Endothelial cell of umbilical vein (primary cell): ENCODE results near the gene PTPN3. TPM values are rescaled to one million over a fixed set of nuclear protein-coding genes. Genes with fewer than 3 reads are reported as not detected.

Source experiments
- BruUV-seq: library from RNA; stranded (reverse); fragments of 400-500 nt; replicated peaks from 2 replicates; lab custom pipeline; 2021; lab: Mats Ljungman, UMichigan
- CTCF ChIA-PET: fragments of 300-600, 350-600 bp; sonication (Branson Sonifier 250); formaldehyde crosslinking; loops from one replicate; lab custom pipeline; 2021; ENCODE audit warnings: antibody characterized with exemption, inconsistent platforms; lab: Charles Lee
- POLR2A ChIA-PET: fragments of 300-600, 350-600 bp; sonication (Branson Sonifier 250); formaldehyde crosslinking; loops from one replicate; lab custom pipeline; 2021; ENCODE audit warnings: antibody characterized with exemption, inconsistent platforms; lab: Charles Lee
- DNase-seq: peaks from one replicate; pipeline ENCODE4 v3.0.0-alpha.2; 2011; ENCODE audit warnings: low read depth, low spot score
- FAIRE-seq: peaks from 2 replicates; lab custom pipeline; 2011; peaks lifted over from hg19 to GRCh38; lab: Jason Lieb, UNC
- H2AFZ ChIP-seq: 2 replicates; pipeline ENCODE4 v1.6.0; 2012; ENCODE audit warnings: low read depth, low read length, control low read depth, inconsistent platforms
- H3K27ac ChIP-seq: 2 replicates; pipeline ENCODE4 v1.5.1; 2011; ENCODE audit warnings: low read depth, mild to moderate bottlenecking, control low read depth, low read length, moderate library complexity; ENCODE audit not compliant: insufficient read depth
- H3K27me3 ChIP-seq, 2 experiments: 2 replicates each; pipeline versions ENCODE4 v1.6.0 to v1.6.1; 2011; ENCODE audit warnings: low read length in 2 of 2, mixed read lengths in 1 of 2; ENCODE audit not compliant: control insufficient read depth in 2 of 2, insufficient read depth in 2 of 2
- H3K36me3 ChIP-seq, 2 experiments: 2 replicates in 1 of 2; 3 replicates in 1 of 2; pipeline ENCODE4 v1.5.1; 2011; ENCODE audit warnings: low read length in 2 of 2, mild to moderate bottlenecking in 1 of 2, moderate library complexity in 1 of 2; ENCODE audit not compliant: control insufficient read depth in 2 of 2, insufficient read depth in 2 of 2; ENCODE audit errors: extremely low read depth in 1 of 2
- H3K4me1 ChIP-seq: 3 replicates; pipeline ENCODE4 v1.5.1; 2011; ENCODE audit warnings: mild to moderate bottlenecking, low read length; ENCODE audit not compliant: control insufficient read depth, insufficient read depth; ENCODE audit errors: extremely low read depth
- H3K4me2 ChIP-seq: 2 replicates; pipeline ENCODE4 v1.6.1; 2011; ENCODE audit warnings: low read length, control low read depth, mixed read lengths; ENCODE audit not compliant: insufficient read depth
- H3K4me3 ChIP-seq, 3 experiments: fragments of 200-600 bp in 1 of 3; sonication (generic), shearing (Covaris generic) in 1 of 3; replicated peaks in 1 of 3; 2 replicates each; pipeline ENCODE4 v1.5.1; 2011 to 2016; ENCODE audit warnings: control low read depth in 3 of 3, low read length in 3 of 3, mild to moderate bottlenecking in 2 of 3, inconsistent platforms in 1 of 3, low read depth in 1 of 3, moderate library complexity in 1 of 3; ENCODE audit not compliant: insufficient read depth in 1 of 3
- H3K79me2 ChIP-seq: 2 replicates; pipeline ENCODE4 v1.6.0; 2012; ENCODE audit warnings: low read length, inconsistent platforms; ENCODE audit not compliant: control insufficient read depth, insufficient read depth
- H3K9ac ChIP-seq: replicated peaks from 2 replicates; pipeline ENCODE3; 2011; ENCODE audit warnings: low read length, control low read depth; ENCODE audit not compliant: insufficient read depth; ENCODE audit errors: extremely low read depth
- H3K9me1 ChIP-seq: replicated peaks from 3 replicates; pipeline ENCODE4 v1.6.0; 2011; ENCODE audit warnings: mild to moderate bottlenecking, low read length; ENCODE audit not compliant: control insufficient read depth, insufficient read depth; ENCODE audit errors: extremely low read depth
- H3K9me3 ChIP-seq: replicated peaks from 2 replicates; pipeline ENCODE4 v1.5.1; 2012; ENCODE audit warnings: low read length, inconsistent platforms; ENCODE audit not compliant: control insufficient read depth, insufficient read depth
- H4K20me1 ChIP-seq: replicated peaks from 2 replicates; pipeline ENCODE3; 2011; ENCODE audit warnings: mild to moderate bottlenecking, low read length; ENCODE audit not compliant: control insufficient read depth, insufficient read depth; ENCODE audit errors: extremely low read depth
- CTCF ChIP-seq, 2 donors: IDR thresholded peaks; 1 replicate in 1 of 2; 2 replicates in 1 of 2; pipeline ENCODE4 v1.5.1; 2011; ENCODE audit warnings: low read length in 2 of 2, mild to moderate bottlenecking in 2 of 2, moderate library complexity in 2 of 2, control low read depth in 1 of 2, inconsistent platforms in 1 of 2, low read depth in 1 of 2; ENCODE audit not compliant: insufficient read depth in 1 of 2; ENCODE audit errors: extremely low read depth in 1 of 2
- EZH2 ChIP-seq: IDR thresholded peaks from 2 replicates; pipeline ENCODE4 v1.6.1; 2012; ENCODE audit warnings: borderline replicate concordance, low read depth, mild to moderate bottlenecking, moderate library complexity, low read length, inconsistent platforms; ENCODE audit not compliant: severe bottlenecking
- FOS ChIP-seq: IDR thresholded peaks from 2 replicates; pipeline ENCODE4 v1.6.1; 2011; ENCODE audit warnings: mild to moderate bottlenecking, low read length, moderate library complexity, borderline replicate concordance; ENCODE audit not compliant: insufficient read depth
- GATA2 ChIP-seq: IDR thresholded peaks from 2 replicates; pipeline ENCODE4 v1.7.0; 2011; ENCODE audit warnings: low read depth, mild to moderate bottlenecking, moderate library complexity, mixed read lengths, low read length; ENCODE audit not compliant: insufficient read length, insufficient read depth
- MAX ChIP-seq: IDR thresholded peaks from 2 replicates; pipeline ENCODE4 v1.6.1; 2011; ENCODE audit not compliant: insufficient read depth, insufficient read length
- MYC ChIP-seq: IDR thresholded peaks from one replicate; pipeline ENCODE4 v1.6.1; 2011; ENCODE audit warnings: mild to moderate bottlenecking, low read depth, low read length
- POLR2A ChIP-seq: IDR thresholded peaks from 2 replicates; pipeline ENCODE4 v1.6.1; 2012; ENCODE audit warnings: low read depth, mild to moderate bottlenecking, control low read depth, low read length
- POLR2AphosphoS5 ChIP-seq: IDR thresholded peaks from 2 replicates; pipeline ENCODE4 v1.6.1; 2012; ENCODE audit warnings: low read depth, mild to moderate bottlenecking, control low read depth, low read length, moderate library complexity; ENCODE audit not compliant: insufficient read depth
- dilution Hi-C: fragments of 300-500 bp; cut with MboI; formaldehyde crosslinking; loops from one replicate; pipeline ENCODE4 v1.15.0; 2019; ENCODE audit warnings: low sequenced_read_pairs; ENCODE audit not compliant: extremely low pct_ligation_motif_present
- intact Hi-C: fragments of 100-400 bp; cut with micrococcal nuclease; formaldehyde crosslinking; loops from one replicate; pipeline ENCODE4 v1.10.0; 2022
- polyA plus RNA-seq, 4 experiments: library from polyadenylated mRNA; depleted of rRNA in 3 of 4; stranded (reverse) in 3 of 4; unstranded in 1 of 4; fragments of >200 nt; gene quantifications; 2 replicates each; pipeline versions ENCODE4 v1.2.1 to v1.2.3, GENCODE V29; 2011 to 2012; ENCODE audit warnings: missing spikeins in 1 of 4
- total RNA-seq: library from RNA; stranded (reverse); gene quantifications from 2 replicates; pipeline ENCODE4 v1.2.3, GENCODE V29; 2021

The PTPN3 gene
- total and polyA plus RNA-seq, 2 donors (not counting 3 experiments of a cell fraction or from before 2014, with no cell fraction given): 0.01 TPM; not detected in 1

GRCh38 chr9:109437286-109437685 is 60.8 kb downstream of the PTPN3 start:
- peaks cover 6 to 10% of the 10 kb centered on the region in 2 experiments for H3K27me3 ChIP-seq
- DNase-seq: no peak
- no TSS peak for BruUV-seq
- no peaks in the 10 kb centered on the region for H3K9me1 ChIP-seq
- no peak overlapping the region for H3K9ac ChIP-seq
- no peak overlapping the region for H3K4me2 ChIP-seq
- H3K4me3 ChIP-seq: no peak overlapping the region
- H3K79me2 ChIP-seq: no peaks in the 10 kb centered on the region
- no peak for FAIRE-seq
- H3K4me1 ChIP-seq: no peaks in the 10 kb centered on the region
- no peaks in the 10 kb centered on the region for H4K20me1 ChIP-seq
- dilution Hi-C loops (no loop called here), intact Hi-C loops (no loop called here)
- H3K9me3 ChIP-seq: no peaks in the 10 kb centered on the region
- H3K27ac ChIP-seq: no peak overlapping the region
- POLR2A ChIA-PET: no interaction called here
- TF ChIP-seq GATA2 (no peak), FOS (no peak), CTCF (IDR thresholded peaks at IDR 0.05; ENCODE audit: extremely low read depth in 1 of 2, insufficient read depth in 1 of 2, low read depth in 1 of 2, low read length in 2 of 2) (no peak), POLR2AphosphoS5 (no peak), MAX (no peak)
- no peak overlapping the region for H2AFZ ChIP-seq
- no peaks in the 10 kb centered on the region for H3K36me3 ChIP-seq
- CTCF ChIA-PET: no interaction called here

- intact Hi-C loops: no loop called here
- no peak for FAIRE-seq
- no peak for TF ChIP-seq EZH2
- TF ChIP-seq MAX: no peak
- TF ChIP-seq CTCF (IDR thresholded peaks at IDR 0.05; ENCODE audit: extremely low read depth in 1 of 2, insufficient read depth in 1 of 2, low read depth in 1 of 2, low read length in 2 of 2): no peak
- no peak for TF ChIP-seq POLR2AphosphoS5
- no peak for TF ChIP-seq MYC
- no peak for TF ChIP-seq FOS
- TF ChIP-seq POLR2A: no peak
- TF ChIP-seq GATA2: no peak
Observed at GRCh38 chr9:109436071-109436470, 62.0 kb downstream of the PTPN3 start.

More at GRCh38 chr9:109436071-109436470, 62.0 kb downstream of the PTPN3 start:
- no peaks in the 10 kb centered on the region for H3K9me1 ChIP-seq
- H3K4me2 ChIP-seq: no peak overlapping the region
- DNase-seq: no peak
- H3K9ac ChIP-seq: no peak overlapping the region
- no peak overlapping the region for H3K27ac ChIP-seq
- no peak overlapping the region for H3K4me3 ChIP-seq
- H3K36me3 ChIP-seq: no peaks in the 10 kb centered on the region
- CTCF ChIA-PET: no interaction called here
- no TSS peak for BruUV-seq
- peaks cover 6 to 10% of the 10 kb centered on the region in 2 experiments for H3K27me3 ChIP-seq
- H3K9me3 ChIP-seq: no peaks in the 10 kb centered on the region
- dilution Hi-C loops: no loop called here
- no peaks in the 10 kb centered on the region for H3K4me1 ChIP-seq
- POLR2A ChIA-PET: no interaction called here
- H2AFZ ChIP-seq: no peak overlapping the region
- H3K79me2 ChIP-seq: no peaks in the 10 kb centered on the region
- no peaks in the 10 kb centered on the region for H4K20me1 ChIP-seq
